Loucy (cell line): Measurements from ENCODE around the gene DNAH1.

ENCODE experiments used
- CTCF ChIP-seq: fragments of 200-600 bp; sonication (generic); conservative IDR thresholded peaks from 2 replicates; pipeline ENCODE4 v1.5.1; 2014; ENCODE audit warnings: mild to moderate bottlenecking, antibody characterized with exemption, low read length
- EZH2phosphoT487 ChIP-seq: fragments of 200-600 bp; IDR thresholded peaks from 2 replicates; pipeline ENCODE4 v1.6.1; 2018; ENCODE audit warnings: antibody characterized with exemption, mild to moderate bottlenecking, moderate library complexity, borderline replicate concordance

GRCh38 chr3:52434491-52435115 is 118.5 kb downstream of the DNAH1 start:
- TF ChIP-seq CTCF: no peak
- no peak for TF ChIP-seq EZH2phosphoT487
